ENCODE results near the gene IL1R2. TPM values are rescaled to one million over a fixed set of nuclear protein-coding genes. Genes with fewer than 3 reads are reported as not detected.

The IL1R2 gene, protein sequence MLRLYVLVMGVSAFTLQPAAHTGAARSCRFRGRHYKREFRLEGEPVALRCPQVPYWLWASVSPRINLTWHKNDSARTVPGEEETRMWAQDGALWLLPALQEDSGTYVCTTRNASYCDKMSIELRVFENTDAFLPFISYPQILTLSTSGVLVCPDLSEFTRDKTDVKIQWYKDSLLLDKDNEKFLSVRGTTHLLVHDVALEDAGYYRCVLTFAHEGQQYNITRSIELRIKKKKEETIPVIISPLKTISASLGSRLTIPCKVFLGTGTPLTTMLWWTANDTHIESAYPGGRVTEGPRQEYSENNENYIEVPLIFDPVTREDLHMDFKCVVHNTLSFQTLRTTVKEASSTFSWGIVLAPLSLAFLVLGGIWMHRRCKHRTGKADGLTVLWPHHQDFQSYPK
- not detected for total RNA-seq (ENCODE audit: unreplicated experiment)
- long read RNA-seq: 0 reads

GRCh38 chr2:101991721-101992145, at the start of gene IL1R2:
Gene IL1R2, plus strand, starts transcription at chr2:101991960. Its CDS starts 16,616 bp downstream, at chr2:102008576.
- Mint-ChIP-seq H3K36me3 (ENCODE audit: unreplicated experiment) (peaks cover 6% of the 10 kb centered on the region), H3K27me3 (ENCODE audit: unreplicated experiment) (peaks cover 6% of the 10 kb centered on the region), H3K27ac (ENCODE audit: unreplicated experiment) (no peak within 1 kb of the TSS)

GRCh38 chr2:101942851-101943250, 48.9 kb upstream of the IL1R2 start:
- H3K27me3 Mint-ChIP-seq (ENCODE audit: unreplicated experiment): peaks cover 2% of the 10 kb centered on the region
- no peaks in the 10 kb centered on the region for H3K9me3 Mint-ChIP-seq (ENCODE audit: unreplicated experiment)
- H3K27ac Mint-ChIP-seq (ENCODE audit: unreplicated experiment): no peak overlapping the region

More at GRCh38 chr2:101991721-101992145, at the start of gene IL1R2:
- Mint-ChIP-seq H3K4me1 (ENCODE audit: low read depth, unreplicated experiment) (peaks cover 3% of the 10 kb centered on the region), H3K9me3 (ENCODE audit: unreplicated experiment) (peaks cover 5% of the 10 kb centered on the region), H3K4me3 (ENCODE audit: unreplicated experiment) (no peak within 1 kb of the TSS)
- DNase-seq: no peak
- TF ChIP-seq, protein P1, sequence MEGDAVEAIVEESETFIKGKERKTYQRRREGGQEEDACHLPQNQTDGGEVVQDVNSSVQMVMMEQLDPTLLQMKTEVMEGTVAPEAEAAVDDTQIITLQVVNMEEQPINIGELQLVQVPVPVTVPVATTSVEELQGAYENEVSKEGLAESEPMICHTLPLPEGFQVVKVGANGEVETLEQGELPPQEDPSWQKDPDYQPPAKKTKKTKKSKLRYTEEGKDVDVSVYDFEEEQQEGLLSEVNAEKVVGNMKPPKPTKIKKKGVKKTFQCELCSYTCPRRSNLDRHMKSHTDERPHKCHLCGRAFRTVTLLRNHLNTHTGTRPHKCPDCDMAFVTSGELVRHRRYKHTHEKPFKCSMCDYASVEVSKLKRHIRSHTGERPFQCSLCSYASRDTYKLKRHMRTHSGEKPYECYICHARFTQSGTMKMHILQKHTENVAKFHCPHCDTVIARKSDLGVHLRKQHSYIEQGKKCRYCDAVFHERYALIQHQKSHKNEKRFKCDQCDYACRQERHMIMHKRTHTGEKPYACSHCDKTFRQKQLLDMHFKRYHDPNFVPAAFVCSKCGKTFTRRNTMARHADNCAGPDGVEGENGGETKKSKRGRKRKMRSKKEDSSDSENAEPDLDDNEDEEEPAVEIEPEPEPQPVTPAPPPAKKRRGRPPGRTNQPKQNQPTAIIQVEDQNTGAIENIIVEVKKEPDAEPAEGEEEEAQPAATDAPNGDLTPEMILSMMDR (IDR thresholded peaks at IDR 0.05; ENCODE audit: partially characterized antibody, unreplicated experiment): no peak

GRCh38 chr2:101946372-101947039, 45.3 kb upstream of the IL1R2 start:
- no peak overlapping the region for H3K27ac Mint-ChIP-seq (ENCODE audit: unreplicated experiment)
- no peak overlapping the region for H3K4me3 Mint-ChIP-seq (ENCODE audit: unreplicated experiment)
- H3K27me3 Mint-ChIP-seq (ENCODE audit: unreplicated experiment): peaks cover 2% of the 10 kb centered on the region
- no peaks in the 10 kb centered on the region for H3K9me3 Mint-ChIP-seq (ENCODE audit: unreplicated experiment)
- TF ChIP-seq, protein P1 (IDR thresholded peaks at IDR 0.05; ENCODE audit: partially characterized antibody, unreplicated experiment): no peak
- H3K4me1 Mint-ChIP-seq (ENCODE audit: low read depth, unreplicated experiment): no peaks in the 10 kb centered on the region
- no peak for DNase-seq
- peaks cover 9% of the 10 kb centered on the region for H3K36me3 Mint-ChIP-seq (ENCODE audit: unreplicated experiment)

More at GRCh38 chr2:101942851-101943250, 48.9 kb upstream of the IL1R2 start:
- TF ChIP-seq, protein P1 (IDR thresholded peaks at IDR 0.05; ENCODE audit: partially characterized antibody, unreplicated experiment): no peak
- Mint-ChIP-seq H3K4me3 (ENCODE audit: unreplicated experiment) (no peak overlapping the region), H3K36me3 (ENCODE audit: unreplicated experiment) (peaks cover 9% of the 10 kb centered on the region), H3K4me1 (ENCODE audit: low read depth, unreplicated experiment) (no peaks in the 10 kb centered on the region)
- DNase-seq: no peak

GRCh38 chr2:101947374-101947773, 44.4 kb upstream of the IL1R2 start:
- Mint-ChIP-seq H3K36me3 (ENCODE audit: unreplicated experiment) (peaks cover 9% of the 10 kb centered on the region), H3K4me1 (ENCODE audit: low read depth, unreplicated experiment) (no peaks in the 10 kb centered on the region), H3K9me3 (ENCODE audit: unreplicated experiment) (peaks cover under 1% of the 10 kb centered on the region), H3K4me3 (ENCODE audit: unreplicated experiment) (no peak overlapping the region), H3K27ac (ENCODE audit: unreplicated experiment) (no peak overlapping the region), H3K27me3 (ENCODE audit: unreplicated experiment) (peaks cover 2% of the 10 kb centered on the region)
- no peak for DNase-seq
- TF ChIP-seq, protein P1 (IDR thresholded peaks at IDR 0.05; ENCODE audit: partially characterized antibody, unreplicated experiment): no peak
